Peyer's patch (tissue), 4 donors: Measurements from ENCODE around the gene NUP214. TPM values are rescaled to one million over a fixed set of nuclear protein-coding genes. Genes with fewer than 3 reads are reported as not detected.
"Not testable (repeated sequence)": the region's sequence is repeated elsewhere in the genome, so short reads cannot be mapped to it uniquely, and the experiment has no call there.

Experiments used
- DNase-seq, 3 donors: peaks; one replicate each; pipeline ENCODE4 v3.0.0-alpha.2; 2017 to 2019
- H3K27ac ChIP-seq, 4 donors: fragments of 200-600 bp; sonication (generic); one replicate each; pipeline ENCODE4 v1.5.1; 2016 to 2019
- H3K27me3 ChIP-seq, 2 donors: fragments of 200-600 bp; sonication (generic); one replicate each; pipeline ENCODE4 v1.5.1; 2019
- H3K36me3 ChIP-seq, 3 donors: fragments of 200-600 bp; sonication (generic); one replicate each; pipeline ENCODE4 v1.5.1; 2016 to 2019
- H3K4me1 ChIP-seq, 4 donors: fragments of 200-600 bp; sonication (generic); one replicate each; pipeline ENCODE4 v1.5.1; 2016 to 2019
- H3K4me3 ChIP-seq, 4 donors: fragments of 200-600 bp; sonication (generic); 1 replicate in 3 of 4; 2 replicates in 1 of 4; pipeline ENCODE4 v1.5.1; 2016 to 2019; ENCODE audit warnings: mild to moderate bottlenecking in 1 of 4
- H3K9me3 ChIP-seq, 4 donors: fragments of 200-600 bp; sonication (generic); one replicate each; pipeline ENCODE4 v1.5.1; 2016 to 2019; ENCODE audit warnings: mild to moderate bottlenecking in 1 of 4
- POLR2A ChIP-seq, 2 donors: fragments of 450-650 bp; IDR thresholded peaks; one replicate each; pipeline ENCODE4 v1.5.1; 2017; ENCODE audit warnings: antibody characterized with exemption in 2 of 2, mild to moderate bottlenecking in 2 of 2, moderate library complexity in 2 of 2
- total RNA-seq, 4 donors: library from RNA; depleted of rRNA; stranded (reverse); fragments of >200 nt; gene quantifications; one replicate each; pipeline ENCODE4 v1.1.0, GENCODE V29; 2016
- TF ChIP-seq, protein P1 (sequence below), 6 experiments: fragments of 450-650 bp in 4 of 6; fragments of 200-600 bp in 2 of 6; sonication (generic) in 1 of 6; IDR thresholded peaks; one replicate each; pipeline ENCODE4 v1.5.1; 2017 to 2019; ENCODE audit warnings: antibody characterized with exemption in 6 of 6, mild to moderate bottlenecking in 3 of 6, moderate library complexity in 1 of 6

The NUP214 gene
- total RNA-seq, 4 donors from 2014 or later = 48.2 to 159 (median 88.2) TPM

DNA sequence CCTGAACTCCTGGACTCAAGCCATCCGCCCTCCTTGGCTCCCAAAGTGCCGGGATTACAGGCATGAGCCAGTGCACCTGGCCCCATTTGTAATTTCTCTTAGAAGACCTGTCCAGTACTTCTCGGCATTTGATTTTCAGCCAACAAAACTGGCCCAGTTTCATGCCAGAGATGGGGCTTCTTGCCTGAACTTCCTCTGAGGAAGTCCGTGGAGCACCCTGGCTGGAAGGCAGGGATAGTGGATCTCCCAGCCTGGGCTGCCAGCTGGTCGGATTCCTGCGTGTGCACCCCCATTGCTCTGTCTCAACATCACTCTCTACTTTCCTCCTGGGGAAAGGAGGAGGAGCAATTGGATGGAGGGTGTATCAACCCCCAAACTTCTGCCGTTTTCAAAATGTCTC lies 111.9 kb downstream of the NUP214 start:
- peaks cover 0 to 21% (median 9%) of the 10 kb centered on the region in 4 donors for H3K4me1 ChIP-seq
- TF ChIP-seq, protein P1, sequence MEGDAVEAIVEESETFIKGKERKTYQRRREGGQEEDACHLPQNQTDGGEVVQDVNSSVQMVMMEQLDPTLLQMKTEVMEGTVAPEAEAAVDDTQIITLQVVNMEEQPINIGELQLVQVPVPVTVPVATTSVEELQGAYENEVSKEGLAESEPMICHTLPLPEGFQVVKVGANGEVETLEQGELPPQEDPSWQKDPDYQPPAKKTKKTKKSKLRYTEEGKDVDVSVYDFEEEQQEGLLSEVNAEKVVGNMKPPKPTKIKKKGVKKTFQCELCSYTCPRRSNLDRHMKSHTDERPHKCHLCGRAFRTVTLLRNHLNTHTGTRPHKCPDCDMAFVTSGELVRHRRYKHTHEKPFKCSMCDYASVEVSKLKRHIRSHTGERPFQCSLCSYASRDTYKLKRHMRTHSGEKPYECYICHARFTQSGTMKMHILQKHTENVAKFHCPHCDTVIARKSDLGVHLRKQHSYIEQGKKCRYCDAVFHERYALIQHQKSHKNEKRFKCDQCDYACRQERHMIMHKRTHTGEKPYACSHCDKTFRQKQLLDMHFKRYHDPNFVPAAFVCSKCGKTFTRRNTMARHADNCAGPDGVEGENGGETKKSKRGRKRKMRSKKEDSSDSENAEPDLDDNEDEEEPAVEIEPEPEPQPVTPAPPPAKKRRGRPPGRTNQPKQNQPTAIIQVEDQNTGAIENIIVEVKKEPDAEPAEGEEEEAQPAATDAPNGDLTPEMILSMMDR (IDR thresholded peaks at IDR 0.05) = no peak
- H3K9me3 ChIP-seq = no peaks in the 10 kb centered on the region
- peaks cover 0 to 32% (median 0%) of the 10 kb centered on the region in 3 donors for H3K36me3 ChIP-seq
- no peak overlapping the region for H3K4me3 ChIP-seq
- peak in 1 of 3 donors; percentile 42 for DNase-seq
- no peaks in the 10 kb centered on the region for H3K27me3 ChIP-seq
- H3K27ac ChIP-seq = peak overlapping the region in 1 of 4 donors; percentile 56

- Histone ChIP-seq H3K36me3 (peaks cover 0 to 26% (median 0%) of the 10 kb centered on the region in 3 donors), H3K27ac (peak overlapping the region; percentile 21 to 64 (median 60)), H3K9me3 (no peaks in the 10 kb centered on the region), H3K4me3 (peak overlapping the region in 3 of 4 donors; percentile 7 to 23 (median 14)), H3K4me1 (peaks cover 0 to 21% (median 9%) of the 10 kb centered on the region in 4 donors), H3K27me3 (no peaks in the 10 kb centered on the region)
- peak; percentile 72 to 92 (median 91) for DNase-seq
- TF ChIP-seq POLR2A (IDR thresholded peaks at IDR 0.05) = no peak
- TF ChIP-seq, protein P1 (IDR thresholded peaks at IDR 0.05) = no peak
Measured at GRCh38 chr9:131237931-131238401, 112.6 kb downstream of the NUP214 start.

GRCh38 chr9:131238402-131239021 lies 113.1 kb downstream of the NUP214 start:
- Histone ChIP-seq H3K4me3 (peak overlapping the region in 3 of 4 donors; percentile 7 to 23 (median 14)), H3K27me3 (no peaks in the 10 kb centered on the region), H3K36me3 (peaks cover 0 to 20% (median 0%) of the 10 kb centered on the region in 3 donors), H3K9me3 (no peaks in the 10 kb centered on the region), H3K27ac (peak overlapping the region; percentile 21 to 64 (median 60)), H3K4me1 (peaks cover 0 to 21% (median 9%) of the 10 kb centered on the region in 4 donors)
- TF ChIP-seq, protein P1 (IDR thresholded peaks at IDR 0.05) = no peak
- DNase-seq = peak in 1 of 3 donors; percentile 47

DNA sequence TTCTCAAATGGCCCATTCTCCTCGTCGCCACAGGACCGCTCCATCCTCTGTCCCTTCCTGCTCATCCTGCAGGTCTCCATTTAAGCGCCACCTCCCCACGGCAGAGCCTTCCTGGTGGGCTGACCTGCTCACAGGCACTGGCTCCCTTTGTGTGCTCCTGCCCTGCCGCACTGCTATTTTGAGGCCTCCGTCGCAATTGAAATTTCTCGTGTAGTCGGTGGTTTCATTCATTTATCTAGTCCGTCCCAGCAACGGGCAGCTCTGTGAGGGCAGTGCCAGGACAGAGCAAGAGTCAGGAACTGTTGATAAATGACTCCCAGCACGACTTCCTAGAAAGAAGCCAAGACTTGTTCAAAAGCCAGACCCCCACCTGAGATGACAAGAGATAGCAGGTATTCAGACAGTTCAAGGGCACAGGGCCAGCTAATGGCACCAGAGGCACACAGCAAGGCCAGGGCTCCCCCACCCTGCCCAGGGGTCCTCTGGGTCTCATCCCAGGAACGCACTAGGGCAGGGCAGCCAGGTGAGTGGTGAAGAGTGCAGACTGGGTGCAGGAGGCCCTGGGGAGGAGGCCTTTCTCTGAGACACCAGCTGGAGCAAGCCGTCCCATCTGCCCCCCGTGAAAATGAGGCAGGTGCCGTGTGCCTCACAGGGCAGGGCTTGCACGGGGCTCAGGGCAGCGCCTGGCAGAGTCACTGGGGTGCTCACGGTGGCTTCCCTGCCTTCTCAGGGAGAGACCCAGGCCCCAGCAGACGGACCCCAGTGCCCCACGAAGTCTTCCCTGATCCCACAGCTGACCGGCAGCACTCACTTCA lies 114.0 kb downstream of the NUP214 start:
- Histone ChIP-seq H3K27ac (peak overlapping the region in 1 of 4 donors; percentile 63), H3K9me3 (no peaks in the 10 kb centered on the region), H3K36me3 (peaks cover 0 to 12% (median 0%) of the 10 kb centered on the region in 3 donors), H3K4me1 (peaks cover 0 to 21% (median 9%) of the 10 kb centered on the region in 4 donors), H3K4me3 (no peak overlapping the region), H3K27me3 (no peaks in the 10 kb centered on the region)
- TF ChIP-seq, protein P1 (IDR thresholded peaks at IDR 0.05) = no peak
- no peak for TF ChIP-seq POLR2A (IDR thresholded peaks at IDR 0.05)
- peak in 1 of 3 donors; percentile 39 for DNase-seq

DNA sequence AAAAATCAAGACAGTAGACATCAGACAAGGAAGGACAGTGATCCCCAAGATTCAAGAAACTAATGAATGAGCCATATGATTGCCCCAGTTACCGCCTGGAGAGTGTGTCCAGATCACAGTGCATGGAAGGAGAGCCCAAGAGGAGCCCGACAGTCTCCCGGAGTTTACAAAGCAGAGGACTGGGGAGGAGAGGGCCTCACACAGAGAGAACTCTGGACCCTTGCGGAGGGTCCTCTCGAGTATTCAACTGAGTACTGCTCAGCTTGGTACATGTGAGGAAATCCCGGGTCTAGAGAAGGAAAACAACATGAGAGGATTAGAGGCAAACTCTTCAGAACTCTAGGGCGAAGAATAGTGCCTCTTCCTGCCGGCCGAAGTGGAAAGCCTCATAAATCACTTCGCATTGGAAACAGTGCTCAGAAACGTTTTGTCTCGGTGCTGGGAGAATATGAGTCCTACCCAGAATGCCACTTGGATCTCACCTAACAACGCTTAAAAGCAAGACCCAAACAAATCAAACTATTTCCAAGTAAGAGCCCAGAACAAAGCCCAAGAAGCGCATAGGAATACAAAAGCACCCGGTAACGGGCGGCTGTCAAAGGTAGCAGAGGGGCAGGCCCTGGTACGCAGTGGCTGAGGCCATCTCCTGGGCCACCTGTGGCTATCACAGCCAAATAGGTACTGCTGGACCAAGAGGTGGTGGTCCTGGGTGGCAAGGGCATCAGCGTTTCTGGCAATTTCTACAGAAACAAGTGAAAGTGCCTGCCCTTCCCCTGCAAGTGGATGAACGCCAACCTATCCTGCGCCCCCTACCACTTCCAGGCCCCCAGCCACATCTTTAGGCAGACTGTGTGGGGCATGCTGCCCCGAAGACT lies 114.9 kb downstream of the NUP214 start:
- DNase-seq = peak in 1 of 3 donors; percentile 31
- Histone ChIP-seq H3K4me1 (peaks cover 0 to 21% (median 9%) of the 10 kb centered on the region in 4 donors), H3K27me3 (no peaks in the 10 kb centered on the region), H3K9me3 (no peaks in the 10 kb centered on the region), H3K36me3 (peaks cover 0 to 3% (median 0%) of the 10 kb centered on the region in 3 donors), H3K27ac (no peak overlapping the region), H3K4me3 (no peak overlapping the region)
- TF ChIP-seq, protein P1 (IDR thresholded peaks at IDR 0.05) = no peak
- no peak for TF ChIP-seq POLR2A (IDR thresholded peaks at IDR 0.05)

- H3K9me3 ChIP-seq, H3K27me3 ChIP-seq, H3K36me3 ChIP-seq, H3K4me3 ChIP-seq, H3K4me1 ChIP-seq, H3K27ac ChIP-seq: not testable (repeated sequence)
- DNase-seq = peak in 1 of 3 donors; percentile 15
Measured at GRCh38 chr9:131244331-131244730, 118.9 kb downstream of the NUP214 start.
